Measurements from ENCODE around the gene DES. TPM values are rescaled to one million over a fixed set of nuclear protein-coding genes. Genes with fewer than 3 reads are reported as not detected.
"Not testable (repeated sequence)": the region's sequence is repeated elsewhere in the genome, so short reads cannot be mapped to it uniquely, and the experiment has no call there.

DES gene
- total and polyA plus RNA-seq, 8 donors = 0.75 to 101 (median 3.6) TPM

GRCh38 chr2:219405451-219405850 lies 12.7 kb upstream of the DES start:
- Histone ChIP-seq H3K36me3 (no peaks in the 10 kb centered on the region), H3K27ac (no peak overlapping the region), H3K4me1 (no peaks in the 10 kb centered on the region), H3K4me3 (no peak overlapping the region), H3K9me3 (no peaks in the 10 kb centered on the region), H3K27me3 (no peaks in the 10 kb centered on the region)
- intact Hi-C loops (cut with DNase I) = loop anchor here in 2 of 3 donors (5.0 kb wide), 1 partner anchor 122 kb away; no protein-coding TSS in a partner anchor
- no peak for DNase-seq
- WGBS, 2 donors = 67 to 80% methylated on average over 9 of the region's 9 CpGs
- no peak for TF ChIP-seq CTCF (IDR thresholded peaks at IDR 0.05)
- ATAC-seq = no peak
- no peak for FAIRE-seq

- intact Hi-C loops (cut with DNase I) = loop anchor here in 2 of 3 donors (5.0 kb wide), 1 partner anchor 121 kb away; no protein-coding TSS in a partner anchor
- H3K27ac ChIP-seq = no peak overlapping the region
- TF ChIP-seq CTCF (IDR thresholded peaks at IDR 0.05) = no peak
These were observed 12.0 kb upstream of the DES start for GRCh38 chr2:219405958-219406860.

GRCh38 chr2:219406861-219407230 lies 11.3 kb upstream of the DES start:
- H3K27me3 ChIP-seq = no peaks in the 10 kb centered on the region
- ATAC-seq (no peak), DNase-seq (no peak), FAIRE-seq (no peak)
- no peaks in the 10 kb centered on the region for H3K36me3 ChIP-seq
- WGBS, 2 donors = 83 to 91% methylated on average over 3 of the region's 3 CpGs
- H3K9me3 ChIP-seq = no peaks in the 10 kb centered on the region
- no peaks in the 10 kb centered on the region for H3K4me1 ChIP-seq
- H3K27ac ChIP-seq = no peak overlapping the region
- H3K4me3 ChIP-seq = no peak overlapping the region
- intact Hi-C loops (cut with DNase I) = loop anchor here in 2 of 3 donors (5.0 kb wide), 1 partner anchor 120 kb away; no protein-coding TSS in a partner anchor
- TF ChIP-seq CTCF (IDR thresholded peaks at IDR 0.05) = no peak

More at GRCh38 chr2:219405958-219406860, 12.0 kb upstream of the DES start:
- ATAC-seq = no peak
- H3K9me3 ChIP-seq = no peaks in the 10 kb centered on the region
- no peaks in the 10 kb centered on the region for H3K36me3 ChIP-seq
- whole genome bisulfite sequencing, 2 donors = 83 to 84% methylated on average over 7 of the region's 7 CpGs
- H3K27me3 ChIP-seq = no peaks in the 10 kb centered on the region
- no peak for FAIRE-seq
- no peak for DNase-seq
- H3K4me1 ChIP-seq = no peaks in the 10 kb centered on the region
- H3K4me3 ChIP-seq = no peak overlapping the region

- not testable (repeated sequence) for H3K27me3 ChIP-seq, H3K4me1 ChIP-seq, H3K36me3 ChIP-seq, FAIRE-seq, H3K4me3 ChIP-seq, H3K27ac ChIP-seq, H3K9me3 ChIP-seq, ATAC-seq, DNase-seq
- WGBS, 2 donors = 54 to 60% methylated on average over 5 of the region's 5 CpGs
- intact Hi-C loops (cut with DNase I) = loop anchor here in 2 of 3 donors (5.0 kb wide), 1 partner anchor 120 kb away; no protein-coding TSS in a partner anchor
These were observed 10.8 kb upstream of the DES start for GRCh38 chr2:219407343-219407742.

GRCh38 chr2:219408204-219408603 lies 10.0 kb upstream of the DES start:
- H3K4me1 ChIP-seq = no peaks in the 10 kb centered on the region
- WGBS, 2 donors = 55 to 77% methylated on average over 4 to 5 of the region's 5 CpGs
- intact Hi-C loops (cut with DNase I) = loop anchor here in 2 of 3 donors (5.0 kb wide), 1 partner anchor 119 kb away; no protein-coding TSS in a partner anchor
- no peak for DNase-seq
- FAIRE-seq = no peak
- no peak overlapping the region for H3K4me3 ChIP-seq
- no peak overlapping the region for H3K27ac ChIP-seq
- H3K9me3 ChIP-seq = no peaks in the 10 kb centered on the region
- H3K36me3 ChIP-seq = no peaks in the 10 kb centered on the region
- H3K27me3 ChIP-seq = no peaks in the 10 kb centered on the region
- no peak for TF ChIP-seq CTCF (IDR thresholded peaks at IDR 0.05)
- ATAC-seq = no peak

Data from pancreas (tissue), 10 donors.